ENCODE results near the gene GPATCH4. TPM values are rescaled to one million over a fixed set of nuclear protein-coding genes. Genes with fewer than 3 reads are reported as not detected.

Gene GPATCH4
- total RNA-seq, 1 experiment from 2014 or later: 71.7 TPM

DNA sequence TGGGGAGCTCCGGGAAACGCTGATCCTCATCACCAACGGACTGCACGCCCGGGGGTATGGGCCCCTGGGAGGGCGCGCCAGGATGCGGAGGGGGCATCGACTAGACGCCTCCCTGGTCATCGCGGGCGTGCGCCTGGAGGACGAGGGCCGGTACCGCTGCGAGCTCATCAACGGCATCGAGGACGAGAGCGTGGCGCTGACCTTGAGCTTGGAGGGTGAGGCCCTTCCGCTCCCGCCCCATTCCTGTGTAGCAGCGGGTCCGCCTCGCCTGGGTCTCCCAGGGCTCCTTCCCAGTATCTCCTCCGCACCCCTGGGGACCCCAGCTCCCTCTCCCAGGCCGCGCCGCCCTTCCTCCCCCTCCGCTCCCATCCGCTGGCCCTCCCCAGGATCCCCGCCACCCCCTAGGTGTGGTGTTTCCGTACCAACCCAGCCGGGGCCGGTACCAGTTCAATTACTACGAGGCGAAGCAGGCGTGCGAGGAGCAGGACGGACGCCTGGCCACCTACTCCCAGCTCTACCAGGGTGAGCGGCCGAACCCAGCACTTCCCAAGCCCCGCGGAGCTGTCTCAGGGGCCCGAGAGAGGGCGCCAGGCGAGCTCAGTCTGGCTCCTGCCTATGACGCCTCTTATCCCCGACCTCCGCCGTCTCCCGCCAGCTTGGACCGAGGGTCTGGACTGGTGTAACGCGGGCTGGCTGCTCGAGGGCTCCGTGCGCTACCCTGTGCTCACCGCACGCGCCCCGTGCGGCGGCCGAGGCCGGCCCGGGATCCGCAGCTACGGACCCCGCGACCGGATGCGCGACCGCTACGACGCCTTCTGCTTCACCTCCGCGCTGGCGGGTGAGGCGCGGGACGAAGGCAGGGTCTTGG is 22.9 kb upstream of the GPATCH4 start:
- Histone ChIP-seq H3K4ac (ENCODE audit: low read depth, low read length) (no peak overlapping the region), H2AFZ (ENCODE audit: low read length) (no peak overlapping the region), H4K20me1 (ENCODE audit: control insufficient read depth, insufficient read depth, insufficient read length) (no peaks in the 10 kb centered on the region), H4K91ac (ENCODE audit: insufficient read length, low read depth, low read length) (no peak overlapping the region), H3K23ac (ENCODE audit: insufficient read length, low read depth, low read length) (no peak overlapping the region), H4K8ac (replicated peaks; ENCODE audit: insufficient read length, low read depth, low read length) (no peak overlapping the region), H3T11ph (ENCODE audit: low read length) (no peak overlapping the region), H2BK20ac (ENCODE audit: low read depth, low read length, poor library complexity, severe bottlenecking) (no peak overlapping the region), H3K79me1 (ENCODE audit: insufficient read depth, low read depth, low read length, poor library complexity, severe bottlenecking) (no peaks in the 10 kb centered on the region), H3K56ac (ENCODE audit: insufficient read length, low read depth, low read length) (no peak overlapping the region), H2BK5ac (ENCODE audit: insufficient read length, low read length) (no peak overlapping the region), H2AK5ac (ENCODE audit: insufficient read length, low read length) (no peak overlapping the region), H3K18ac (ENCODE audit: insufficient read length, low read depth, low read length) (no peak overlapping the region), H3K14ac (ENCODE audit: insufficient read depth, low read length) (peak overlapping the region; percentile 54; the same call in 1 of the 2 replicates), H3K23me2 (ENCODE audit: insufficient read length, low read depth, low read length, poor library complexity, severe bottlenecking) (peaks cover 19% of the 10 kb centered on the region), H3K9ac (ENCODE audit: extremely low read depth, insufficient read length, low read length) (no peak overlapping the region), H3K9me3 (ENCODE audit: control insufficient read depth, low read depth, low read length) (no peaks in the 10 kb centered on the region), H2BK120ac (ENCODE audit: low read depth, low read length, poor library complexity, severe bottlenecking) (no peak overlapping the region), H3K4me1 (ENCODE audit: insufficient read depth, low read length) (no peaks in the 10 kb centered on the region), H3K27ac (ENCODE audit: insufficient read length, low read depth, low read length) (no peak overlapping the region), H3K79me2 (ENCODE audit: insufficient read depth, low read length) (no peaks in the 10 kb centered on the region), H3K27me3 (ENCODE audit: insufficient read depth, low read length) (peaks cover 27% of the 10 kb centered on the region), H2BK12ac (ENCODE audit: insufficient read length, low read depth, low read length) (no peak overlapping the region), H2BK15ac (ENCODE audit: low read depth, low read length) (no peak overlapping the region), H3K4me2 (ENCODE audit: insufficient read depth, insufficient read length, low read length) (peak overlapping the region; percentile 56), H4K5ac (ENCODE audit: insufficient read length, low read depth, low read length) (no peak overlapping the region)
- Mint-ChIP-seq H3K27ac (no peak overlapping the region; a peak in 1 of 7 replicates), H3K9me3 (no peaks in the 10 kb centered on the region; a peak in 1 of 5 replicates), H3K27me3 (ENCODE audit: low read depth) (peaks cover 94% of the 10 kb centered on the region), H3K4me1 (peaks cover 10 to 12% of the 10 kb centered on the region in 2 experiments), H3K36me3 (ENCODE audit: insufficient read depth in 1 of 3, low read depth in 3 of 3) (no peaks in the 10 kb centered on the region), H3K4me3 (peak overlapping the region; percentile 61 to 82)
- TF ChIP-seq CTCF (conservative IDR thresholded peaks at IDR 0.05): peak; percentile 61
- no CpG with 5 or more reads among the region's 87 CpGs for WGBS (ENCODE audit: extremely low coverage, insufficient read length, low lambda C conversion rate)
- DNase-seq: peak; percentile 86
